ENCODE measurements around the gene ARRB2. TPM values are rescaled to one million over a fixed set of nuclear protein-coding genes. Genes with fewer than 3 reads are reported as not detected.

ARRB2 gene
- polyA plus RNA-seq, 1 donor from 2014 or later = 28.3 TPM

DNA sequence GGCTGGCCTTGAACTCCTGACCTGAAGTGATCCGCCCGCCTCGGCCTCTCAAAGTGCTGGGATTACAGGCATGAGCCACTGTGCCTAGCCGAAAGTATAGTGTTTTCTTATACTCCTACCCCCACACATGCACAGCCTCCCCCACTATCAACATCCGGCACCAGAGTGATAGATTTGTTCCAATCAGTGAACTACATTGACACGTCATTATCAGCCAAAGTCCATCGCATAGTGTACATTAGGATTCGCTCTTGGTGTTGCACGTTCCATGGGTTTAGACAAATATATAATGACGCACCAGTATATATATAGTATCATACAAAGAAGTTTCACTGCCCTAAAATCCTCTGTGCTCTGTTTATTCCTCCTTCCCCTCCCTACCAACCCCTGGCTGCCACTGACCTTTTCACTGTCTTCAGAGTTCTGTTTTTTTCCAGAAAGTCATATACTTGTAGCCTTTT lies 49.4 kb downstream of the ARRB2 start:
- Histone ChIP-seq H3K27me3 (ENCODE audit: insufficient read depth, low read depth, low read length) (no peaks in the 10 kb centered on the region), H3K4me2 (ENCODE audit: low read length) (no peak overlapping the region), H2AFZ (ENCODE audit: low read depth, low read length) (no peak overlapping the region), H3K79me2 (replicated peaks; ENCODE audit: insufficient read depth, low read length) (no peaks in the 10 kb centered on the region), H3K9me3 (ENCODE audit: low read length) (no peaks in the 10 kb centered on the region), H3K4me3 (ENCODE audit: low read length) (no peak overlapping the region), H3K36me3 (ENCODE audit: insufficient read depth, low read length) (no peaks in the 10 kb centered on the region), H3K9me2 (ENCODE audit: insufficient read depth, low read length) (no peaks in the 10 kb centered on the region), H4K20me1 (ENCODE audit: insufficient read depth) (no peaks in the 10 kb centered on the region), H3K27ac (ENCODE audit: low read length) (no peak overlapping the region), H3K9ac (ENCODE audit: low read length) (no peak overlapping the region), H3F3A (ENCODE audit: insufficient read depth, low read length, poor library complexity, severe bottlenecking) (no peaks in the 10 kb centered on the region)
- TF ChIP-seq POLR2AphosphoS5 (IDR thresholded peaks at IDR 0.05) (no peak), EZH2 (IDR thresholded peaks at IDR 0.05; ENCODE audit: borderline replicate concordance, insufficient read depth, low read length, poor library complexity, severe bottlenecking) (no peak), EP300 (conservative IDR thresholded peaks at IDR 0.05; ENCODE audit: poor library complexity, severe bottlenecking) (no peak), SMC3 (conservative IDR thresholded peaks at IDR 0.05; ENCODE audit: poor library complexity) (no peak), RAD21 (conservative IDR thresholded peaks at IDR 0.05) (no peak), MXI1 (conservative IDR thresholded peaks at IDR 0.05; ENCODE audit: poor library complexity, severe bottlenecking) (no peak), TAF1 (IDR thresholded peaks at IDR 0.05; ENCODE audit: low read depth) (no peak)
- TF ChIP-seq, protein P1, sequence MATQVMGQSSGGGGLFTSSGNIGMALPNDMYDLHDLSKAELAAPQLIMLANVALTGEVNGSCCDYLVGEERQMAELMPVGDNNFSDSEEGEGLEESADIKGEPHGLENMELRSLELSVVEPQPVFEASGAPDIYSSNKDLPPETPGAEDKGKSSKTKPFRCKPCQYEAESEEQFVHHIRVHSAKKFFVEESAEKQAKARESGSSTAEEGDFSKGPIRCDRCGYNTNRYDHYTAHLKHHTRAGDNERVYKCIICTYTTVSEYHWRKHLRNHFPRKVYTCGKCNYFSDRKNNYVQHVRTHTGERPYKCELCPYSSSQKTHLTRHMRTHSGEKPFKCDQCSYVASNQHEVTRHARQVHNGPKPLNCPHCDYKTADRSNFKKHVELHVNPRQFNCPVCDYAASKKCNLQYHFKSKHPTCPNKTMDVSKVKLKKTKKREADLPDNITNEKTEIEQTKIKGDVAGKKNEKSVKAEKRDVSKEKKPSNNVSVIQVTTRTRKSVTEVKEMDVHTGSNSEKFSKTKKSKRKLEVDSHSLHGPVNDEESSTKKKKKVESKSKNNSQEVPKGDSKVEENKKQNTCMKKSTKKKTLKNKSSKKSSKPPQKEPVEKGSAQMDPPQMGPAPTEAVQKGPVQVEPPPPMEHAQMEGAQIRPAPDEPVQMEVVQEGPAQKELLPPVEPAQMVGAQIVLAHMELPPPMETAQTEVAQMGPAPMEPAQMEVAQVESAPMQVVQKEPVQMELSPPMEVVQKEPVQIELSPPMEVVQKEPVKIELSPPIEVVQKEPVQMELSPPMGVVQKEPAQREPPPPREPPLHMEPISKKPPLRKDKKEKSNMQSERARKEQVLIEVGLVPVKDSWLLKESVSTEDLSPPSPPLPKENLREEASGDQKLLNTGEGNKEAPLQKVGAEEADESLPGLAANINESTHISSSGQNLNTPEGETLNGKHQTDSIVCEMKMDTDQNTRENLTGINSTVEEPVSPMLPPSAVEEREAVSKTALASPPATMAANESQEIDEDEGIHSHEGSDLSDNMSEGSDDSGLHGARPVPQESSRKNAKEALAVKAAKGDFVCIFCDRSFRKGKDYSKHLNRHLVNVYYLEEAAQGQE (IDR thresholded peaks at IDR 0.05; ENCODE audit: borderline replicate concordance) = no peak
- TF ChIP-seq, protein P2, sequence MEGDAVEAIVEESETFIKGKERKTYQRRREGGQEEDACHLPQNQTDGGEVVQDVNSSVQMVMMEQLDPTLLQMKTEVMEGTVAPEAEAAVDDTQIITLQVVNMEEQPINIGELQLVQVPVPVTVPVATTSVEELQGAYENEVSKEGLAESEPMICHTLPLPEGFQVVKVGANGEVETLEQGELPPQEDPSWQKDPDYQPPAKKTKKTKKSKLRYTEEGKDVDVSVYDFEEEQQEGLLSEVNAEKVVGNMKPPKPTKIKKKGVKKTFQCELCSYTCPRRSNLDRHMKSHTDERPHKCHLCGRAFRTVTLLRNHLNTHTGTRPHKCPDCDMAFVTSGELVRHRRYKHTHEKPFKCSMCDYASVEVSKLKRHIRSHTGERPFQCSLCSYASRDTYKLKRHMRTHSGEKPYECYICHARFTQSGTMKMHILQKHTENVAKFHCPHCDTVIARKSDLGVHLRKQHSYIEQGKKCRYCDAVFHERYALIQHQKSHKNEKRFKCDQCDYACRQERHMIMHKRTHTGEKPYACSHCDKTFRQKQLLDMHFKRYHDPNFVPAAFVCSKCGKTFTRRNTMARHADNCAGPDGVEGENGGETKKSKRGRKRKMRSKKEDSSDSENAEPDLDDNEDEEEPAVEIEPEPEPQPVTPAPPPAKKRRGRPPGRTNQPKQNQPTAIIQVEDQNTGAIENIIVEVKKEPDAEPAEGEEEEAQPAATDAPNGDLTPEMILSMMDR (IDR thresholded peaks at IDR 0.05; ENCODE audit: poor library complexity, severe bottlenecking) = no peak

DNA sequence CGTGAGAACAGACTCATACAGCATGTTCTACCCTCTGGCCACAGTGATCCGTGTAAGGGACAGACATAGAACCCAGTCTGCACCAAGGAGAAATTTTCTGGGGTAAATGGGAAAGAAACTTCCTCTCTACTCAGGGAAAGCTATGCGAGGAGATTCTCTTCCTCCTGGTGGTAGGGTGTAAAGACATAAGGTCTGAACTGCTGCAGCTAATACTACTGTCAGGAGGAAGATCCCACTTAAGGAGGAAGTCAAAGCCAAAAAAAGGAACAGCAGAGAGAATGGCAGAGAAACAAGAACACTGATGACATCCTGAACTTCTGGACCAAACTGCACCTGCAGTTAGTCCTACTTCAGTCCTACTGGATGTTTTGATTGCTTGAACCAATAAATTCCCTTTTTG lies 54.2 kb downstream of the ARRB2 start:
- H3K36me3 ChIP-seq (ENCODE audit: insufficient read depth, low read length) = no peaks in the 10 kb centered on the region
- H3K4me2 ChIP-seq (ENCODE audit: low read length) = no peak overlapping the region
- H3F3A ChIP-seq (ENCODE audit: insufficient read depth, low read length, poor library complexity, severe bottlenecking) = no peaks in the 10 kb centered on the region
- TF ChIP-seq, protein P2 (IDR thresholded peaks at IDR 0.05; ENCODE audit: poor library complexity, severe bottlenecking) = no peak
- no peak for TF ChIP-seq RAD21 (conservative IDR thresholded peaks at IDR 0.05)
- no peaks in the 10 kb centered on the region for H3K27me3 ChIP-seq (ENCODE audit: insufficient read depth, low read depth, low read length)
- no peaks in the 10 kb centered on the region for H3K9me3 ChIP-seq (ENCODE audit: low read length)
- no peak overlapping the region for H3K27ac ChIP-seq (ENCODE audit: low read length)
- no peaks in the 10 kb centered on the region for H4K20me1 ChIP-seq (ENCODE audit: insufficient read depth)
- no peak overlapping the region for H3K9ac ChIP-seq (ENCODE audit: low read length)
- H3K79me2 ChIP-seq (replicated peaks; ENCODE audit: insufficient read depth, low read length) = no peaks in the 10 kb centered on the region
- no peak overlapping the region for H2AFZ ChIP-seq (ENCODE audit: low read depth, low read length)
- H3K9me2 ChIP-seq (ENCODE audit: insufficient read depth, low read length) = no peaks in the 10 kb centered on the region
- no peak overlapping the region for H3K4me3 ChIP-seq (ENCODE audit: low read length)

All from neural cell (in vitro differentiated cells).